GM18499 (cell line): ENCODE measurements around the gene NEDD4.
"Not testable (repeated sequence)": the region's sequence is repeated elsewhere in the genome, so short reads cannot be mapped to it uniquely, and the experiment has no call there.

Experiments used
- ATAC-seq: cut with Tn5 transposase; IDR thresholded peaks from one replicate; pipeline ENCODE4 v1.9.1; 2021; ENCODE audit warnings: moderate number of reproducible peaks; ENCODE audit not compliant: insufficient read depth, unreplicated experiment

Gene NEDD4

DNA sequence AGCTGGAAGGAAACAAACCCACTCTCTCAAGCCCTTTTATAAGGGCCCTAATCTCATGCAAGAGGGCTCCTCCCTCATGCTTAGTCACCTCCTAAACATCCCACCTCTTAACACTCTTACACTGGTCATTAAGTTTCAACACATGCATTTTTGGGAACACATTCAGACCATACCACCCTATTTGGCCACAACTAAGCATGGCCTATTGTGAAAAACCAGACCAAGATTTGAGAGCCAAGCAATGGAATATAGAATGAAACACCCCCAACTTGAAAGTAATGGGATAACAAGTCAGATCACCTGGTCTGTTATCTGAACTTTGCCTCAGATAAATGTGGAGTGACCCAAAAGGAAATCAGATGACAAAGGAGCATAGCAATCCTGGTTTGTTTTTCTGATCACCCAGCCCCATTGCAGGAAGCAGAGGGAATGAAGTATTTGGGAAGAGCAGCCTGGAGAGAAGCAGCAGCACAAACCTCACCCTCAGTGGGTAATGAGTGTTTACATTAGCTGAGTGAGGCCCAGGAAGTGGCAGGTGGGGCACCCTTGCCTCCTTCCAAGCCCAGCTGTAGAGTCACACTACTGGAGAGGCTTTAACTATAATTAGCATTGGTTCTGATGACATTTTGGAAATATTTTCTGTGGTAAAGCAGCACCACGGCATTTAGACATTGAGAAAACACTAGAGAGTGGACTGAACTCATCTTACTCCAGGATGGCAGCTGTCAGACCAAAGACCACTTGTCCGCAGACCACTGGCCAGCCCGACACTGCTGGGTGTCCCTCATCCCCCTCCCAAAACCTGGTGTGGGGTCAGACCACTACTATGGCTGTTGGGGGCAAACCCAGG lies 201.6 kb downstream of the NEDD4 start:
- ATAC-seq, result no peak

DNA sequence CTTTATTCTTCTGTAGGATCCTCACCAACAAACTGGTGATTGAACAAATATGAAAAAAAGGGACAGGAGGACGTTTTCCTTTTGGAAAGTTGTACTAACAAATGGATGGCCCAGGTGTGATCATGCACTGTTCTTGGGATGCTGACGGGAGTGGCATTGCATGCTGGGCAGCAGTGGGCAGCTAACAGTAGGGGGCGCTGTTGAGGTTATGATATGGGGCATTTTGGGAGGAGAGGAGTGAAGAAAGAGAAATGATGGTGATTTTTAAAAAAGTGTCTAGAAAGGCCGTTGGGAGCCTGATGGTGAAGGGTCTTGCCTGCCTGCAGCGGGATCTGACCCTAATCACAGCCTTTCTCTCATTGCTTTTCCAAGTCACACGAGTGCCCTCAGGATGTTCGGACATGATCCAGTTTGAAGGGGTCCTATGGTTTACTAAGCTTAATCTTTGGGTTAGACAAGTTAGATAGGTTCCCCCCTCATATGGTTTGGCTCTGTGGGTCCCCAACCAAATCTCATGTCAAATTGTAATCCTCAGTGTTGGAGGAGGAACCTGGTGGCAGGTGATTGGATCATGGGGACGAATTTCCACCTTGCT lies 204.2 kb downstream of the NEDD4 start:
- ATAC-seq, result no peak

DNA sequence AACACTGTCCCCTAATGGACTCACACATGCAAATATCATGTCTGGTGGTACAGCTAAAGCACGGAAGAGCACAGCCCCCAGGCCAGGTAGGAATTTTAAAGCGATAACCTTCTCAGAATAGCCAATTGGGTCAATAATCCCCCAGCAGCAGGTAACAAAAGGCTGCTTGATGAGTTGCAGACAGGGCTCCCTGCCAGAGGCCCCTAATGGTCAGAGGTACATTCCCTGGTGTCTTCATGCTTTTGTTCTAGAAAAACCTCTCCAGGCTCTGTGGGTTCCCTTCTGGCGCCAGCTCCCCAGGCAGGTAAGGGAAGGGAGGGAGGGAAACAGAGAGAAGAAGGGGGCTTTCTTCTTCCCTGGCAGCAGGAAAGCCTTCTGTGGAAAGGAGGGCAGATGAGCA lies 207.1 kb downstream of the NEDD4 start:
- ATAC-seq, result no peak

DNA sequence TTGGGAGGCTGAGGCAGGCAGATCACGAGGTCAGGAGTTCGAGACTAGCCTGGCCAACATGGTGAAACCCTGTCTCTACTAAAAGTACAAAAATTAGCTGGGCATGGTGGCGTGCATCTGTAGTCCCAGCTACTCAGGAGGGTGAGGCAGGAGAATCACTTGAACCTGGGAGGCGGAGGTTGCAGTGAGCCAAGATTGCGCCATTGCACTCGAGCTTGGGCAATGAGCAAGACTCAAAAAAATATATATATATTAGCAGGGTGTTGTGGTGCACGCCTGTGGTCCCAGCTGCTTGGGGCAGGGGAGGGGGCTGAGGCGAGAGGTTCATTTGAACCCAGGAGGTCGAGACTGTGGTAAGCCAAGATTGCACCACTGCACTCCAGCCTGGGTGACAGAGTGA lies 207.8 kb downstream of the NEDD4 start:
- ATAC-seq, result not testable (repeated sequence)

DNA sequence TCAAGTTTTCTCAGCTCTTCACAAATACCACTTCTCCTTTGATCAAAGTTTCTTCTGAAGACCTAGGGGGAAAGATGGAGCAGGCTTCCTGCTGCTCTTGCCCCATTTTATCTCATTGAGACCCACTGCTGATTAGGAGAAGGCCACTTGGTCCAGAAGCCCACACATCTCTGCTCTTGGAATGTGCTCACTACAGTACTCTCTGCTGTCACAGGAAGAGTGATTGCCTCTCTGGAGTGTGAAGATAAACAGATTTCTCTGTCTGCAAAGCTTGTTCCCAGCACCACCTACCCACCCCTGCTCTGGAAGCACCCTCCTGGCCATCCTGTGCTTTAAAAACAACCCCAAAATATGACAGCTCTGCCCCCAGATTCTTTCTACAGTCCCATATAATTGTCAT lies 209.1 kb downstream of the NEDD4 start:
- ATAC-seq, result no peak

DNA sequence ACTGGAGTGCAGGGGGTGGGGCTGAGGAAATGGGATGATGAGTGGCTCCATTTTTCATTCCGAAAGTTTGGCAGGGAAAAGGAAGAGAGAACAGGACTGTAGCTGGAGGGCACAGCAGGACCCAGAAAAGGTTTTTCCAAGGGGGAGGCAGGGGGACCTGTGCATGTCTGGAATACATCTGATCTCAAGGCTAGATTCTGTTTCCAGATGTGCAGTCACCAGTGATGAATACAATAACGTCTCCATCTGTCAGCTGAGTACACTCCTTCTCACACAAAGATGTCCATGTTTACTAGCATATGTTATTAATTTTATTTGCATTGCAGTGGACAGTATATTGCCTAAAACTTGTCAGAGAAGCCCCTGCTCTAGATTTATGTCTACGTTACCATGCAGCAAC lies 210.5 kb downstream of the NEDD4 start:
- ATAC-seq, result no peak

DNA sequence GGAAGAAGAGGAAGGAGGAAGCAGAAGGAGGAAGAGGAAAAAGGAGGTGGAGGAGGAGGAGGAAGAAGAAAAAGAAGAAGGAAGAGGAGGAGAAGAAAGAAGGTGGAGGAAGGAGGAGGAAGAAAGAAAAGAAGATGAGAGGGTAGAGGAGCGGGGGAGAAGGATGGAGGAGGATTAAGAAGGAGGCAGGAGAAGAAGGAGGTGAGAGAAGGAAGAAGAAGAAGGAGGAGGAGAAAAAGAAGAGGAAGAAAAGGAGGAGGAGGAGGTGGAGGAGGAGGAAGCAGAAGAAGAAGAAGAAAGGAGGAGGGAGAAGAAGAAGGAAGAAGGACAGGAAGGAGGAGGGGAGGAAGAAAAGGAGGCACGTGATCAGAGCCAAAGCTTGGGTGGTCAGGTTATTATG lies 213.1 kb downstream of the NEDD4 start:
- ATAC-seq, result no peak

DNA sequence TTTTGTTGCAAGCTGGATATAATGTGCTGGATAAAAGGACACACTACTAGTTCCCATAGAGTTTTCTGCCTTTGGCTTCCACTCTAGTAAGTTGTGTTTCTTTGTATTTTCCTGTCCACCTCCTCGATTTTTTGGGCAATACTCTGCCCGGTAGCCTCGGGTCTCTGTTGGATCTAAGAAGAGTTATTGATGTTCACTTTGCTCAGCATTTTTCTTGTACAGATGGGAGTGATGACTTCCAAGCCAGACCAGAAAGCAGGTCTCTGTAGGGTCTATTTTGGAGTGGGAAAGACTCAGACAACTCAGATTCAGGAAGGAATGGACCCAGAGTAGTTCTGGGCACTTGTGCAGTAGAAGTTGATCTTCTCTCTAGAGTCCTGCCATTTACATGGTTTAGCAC lies 214.5 kb downstream of the NEDD4 start:
- ATAC-seq, result no peak
